GM21360 (cell line): ENCODE results near the gene ONECUT3.
"Not testable (repeated sequence)": the region's sequence is repeated elsewhere in the genome, so short reads cannot be mapped to it uniquely, and the experiment has no call there.

Experiments
- ATAC-seq: cut with Tn5 transposase; IDR thresholded peaks from one replicate; pipeline ENCODE4 v1.9.1; 2021; ENCODE audit warnings: mild to moderate bottlenecking, moderate library complexity; ENCODE audit not compliant: unreplicated experiment

ONECUT3 gene

DNA sequence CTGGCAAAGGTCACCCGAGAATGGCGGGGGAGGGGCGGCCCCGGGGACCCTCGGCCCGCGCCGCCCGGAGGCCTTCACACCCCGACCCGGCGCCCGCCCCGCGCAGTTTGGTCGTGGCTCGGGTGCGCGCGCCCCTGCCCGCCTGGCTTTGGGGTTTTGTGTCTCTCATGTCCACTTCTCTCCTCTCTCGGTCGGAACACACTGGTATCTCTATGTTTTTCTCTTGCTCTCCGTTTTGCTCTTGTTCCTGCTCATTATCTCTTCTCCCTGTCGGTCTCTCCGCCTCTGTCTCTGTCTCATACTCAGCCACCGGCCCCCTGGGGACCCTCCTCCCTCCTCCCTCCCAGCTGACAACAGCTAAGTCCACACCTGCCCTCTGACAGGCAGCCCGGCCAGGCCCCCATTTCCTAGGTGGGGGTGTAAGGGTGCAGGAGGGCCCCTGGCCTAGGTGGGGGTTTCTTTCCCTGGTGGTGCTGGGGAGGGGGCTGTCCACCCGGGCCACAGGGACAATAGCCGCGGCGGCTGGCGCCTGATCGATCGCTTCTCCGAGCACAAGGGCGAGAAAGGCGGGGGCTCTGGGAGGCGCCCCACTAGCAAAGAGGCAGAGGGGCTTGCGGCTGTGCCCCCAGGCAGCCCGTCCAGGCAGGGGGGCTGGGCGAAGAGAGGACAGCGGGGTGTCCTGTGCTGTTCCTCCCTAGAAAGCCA lies 2.3 kb downstream of the ONECUT3 start:
- ATAC-seq, result no peak

DNA sequence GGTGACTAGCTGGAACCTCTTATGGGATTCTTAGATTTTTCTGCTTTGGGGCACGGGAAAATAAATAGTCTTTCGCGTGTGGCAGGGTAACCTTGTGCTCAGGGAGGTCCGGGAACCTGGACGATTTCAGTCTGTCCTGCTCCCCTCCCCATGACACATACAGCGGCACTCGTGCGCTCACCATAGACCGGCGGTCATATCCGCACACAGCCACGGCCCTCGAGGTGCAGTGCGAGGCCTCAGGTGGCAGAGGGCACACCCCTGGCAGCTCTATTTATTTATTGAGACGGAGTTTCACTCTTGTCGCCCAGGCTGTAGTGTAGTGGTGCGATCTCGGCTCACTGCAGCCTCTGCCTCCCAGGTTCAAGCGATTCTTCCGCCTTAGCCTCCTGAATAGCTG lies 3.0 kb downstream of the ONECUT3 start:
- ATAC-seq, result no peak

DNA sequence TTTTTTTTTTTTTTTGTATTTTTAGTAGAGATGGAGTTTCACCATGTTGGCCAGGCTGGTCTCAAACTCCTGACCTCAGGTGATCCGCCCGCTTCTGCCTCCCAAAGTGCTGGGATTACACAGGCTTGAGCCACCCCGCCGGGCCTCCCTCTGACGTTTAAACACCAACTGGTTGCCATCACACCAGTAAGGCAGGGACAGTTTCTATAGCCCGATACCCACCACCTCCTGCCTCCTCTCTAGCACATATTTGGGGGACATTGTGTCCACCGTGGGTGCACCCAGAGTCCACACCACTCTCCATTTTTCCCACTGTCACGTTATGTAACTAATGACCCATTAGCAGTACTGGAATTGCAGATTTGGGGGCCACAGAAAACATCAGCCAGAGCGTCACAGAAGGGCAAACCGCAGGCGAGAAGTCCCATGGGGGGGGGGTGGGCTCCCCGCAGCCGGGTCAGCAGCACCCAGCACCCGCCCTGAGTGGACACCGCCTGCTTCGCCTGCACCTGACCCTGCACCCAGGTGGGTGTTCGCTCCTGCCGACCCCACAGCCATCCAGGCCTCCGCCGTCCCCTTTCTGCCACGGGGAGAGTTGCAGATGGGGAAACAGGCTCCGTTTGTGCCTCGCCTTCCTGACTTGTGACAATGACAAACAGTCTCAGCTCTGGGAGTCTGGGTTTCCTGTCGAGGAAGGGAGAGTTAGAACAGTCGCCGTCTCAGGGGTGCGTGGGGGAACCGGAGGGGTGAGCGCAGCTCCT lies 3.6 kb downstream of the ONECUT3 start:
- no peak for ATAC-seq

DNA sequence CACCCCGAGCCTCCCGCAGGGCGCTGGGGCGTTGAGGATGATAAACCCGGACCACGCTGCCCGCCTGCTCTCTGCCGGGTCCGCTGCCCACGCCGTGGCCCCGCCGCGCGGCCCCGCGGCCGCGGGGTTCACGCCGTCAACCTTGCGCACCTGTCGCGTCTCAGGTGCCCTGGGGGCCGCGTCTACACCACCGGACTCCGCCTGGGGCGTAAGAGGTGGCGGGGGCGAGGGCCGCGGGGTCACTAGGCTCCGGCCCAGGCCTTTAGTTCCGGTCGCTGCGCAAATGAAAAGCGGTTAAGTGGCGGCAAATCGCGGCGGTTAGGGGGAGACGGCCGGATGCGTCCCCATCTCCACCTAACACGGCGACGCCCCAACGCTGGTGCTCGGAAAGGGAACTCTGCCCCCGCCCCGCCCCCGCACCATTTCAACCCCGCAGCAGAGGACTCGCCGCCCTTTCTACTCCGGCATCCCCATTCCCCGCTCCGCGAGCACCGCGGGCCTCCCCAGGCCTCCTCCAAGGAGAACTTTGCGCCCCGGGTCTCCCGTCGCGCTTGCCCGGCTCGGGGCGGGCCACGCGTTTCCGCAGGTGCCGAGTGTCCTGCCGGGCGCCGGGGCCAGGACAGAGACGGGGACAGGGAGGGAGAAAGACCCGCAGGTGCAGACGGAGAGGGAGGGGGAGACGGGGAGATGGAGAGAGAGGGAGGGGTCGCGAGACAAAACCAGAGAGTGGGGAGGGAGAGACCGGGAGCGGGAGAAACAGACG lies 4.3 kb downstream of the ONECUT3 start:
- no peak for ATAC-seq

DNA sequence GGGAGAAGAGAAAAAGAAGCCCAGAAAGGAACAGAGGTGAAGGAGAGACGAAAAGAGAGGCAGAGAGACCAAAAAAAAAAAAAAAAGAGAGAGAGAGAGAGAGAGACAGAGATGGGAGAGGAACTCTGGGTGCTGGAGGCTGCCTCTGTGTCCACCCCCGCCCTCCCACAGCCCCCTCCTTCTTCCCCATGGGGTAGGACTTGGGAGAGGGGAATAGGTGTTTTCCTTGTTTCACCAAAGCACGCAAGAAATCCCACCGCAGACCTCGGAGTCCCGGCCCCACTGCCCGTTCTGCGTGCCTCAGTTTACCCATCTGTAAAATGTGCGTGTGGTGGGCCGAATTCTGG lies 4.9 kb downstream of the ONECUT3 start:
- ATAC-seq, result no peak

DNA sequence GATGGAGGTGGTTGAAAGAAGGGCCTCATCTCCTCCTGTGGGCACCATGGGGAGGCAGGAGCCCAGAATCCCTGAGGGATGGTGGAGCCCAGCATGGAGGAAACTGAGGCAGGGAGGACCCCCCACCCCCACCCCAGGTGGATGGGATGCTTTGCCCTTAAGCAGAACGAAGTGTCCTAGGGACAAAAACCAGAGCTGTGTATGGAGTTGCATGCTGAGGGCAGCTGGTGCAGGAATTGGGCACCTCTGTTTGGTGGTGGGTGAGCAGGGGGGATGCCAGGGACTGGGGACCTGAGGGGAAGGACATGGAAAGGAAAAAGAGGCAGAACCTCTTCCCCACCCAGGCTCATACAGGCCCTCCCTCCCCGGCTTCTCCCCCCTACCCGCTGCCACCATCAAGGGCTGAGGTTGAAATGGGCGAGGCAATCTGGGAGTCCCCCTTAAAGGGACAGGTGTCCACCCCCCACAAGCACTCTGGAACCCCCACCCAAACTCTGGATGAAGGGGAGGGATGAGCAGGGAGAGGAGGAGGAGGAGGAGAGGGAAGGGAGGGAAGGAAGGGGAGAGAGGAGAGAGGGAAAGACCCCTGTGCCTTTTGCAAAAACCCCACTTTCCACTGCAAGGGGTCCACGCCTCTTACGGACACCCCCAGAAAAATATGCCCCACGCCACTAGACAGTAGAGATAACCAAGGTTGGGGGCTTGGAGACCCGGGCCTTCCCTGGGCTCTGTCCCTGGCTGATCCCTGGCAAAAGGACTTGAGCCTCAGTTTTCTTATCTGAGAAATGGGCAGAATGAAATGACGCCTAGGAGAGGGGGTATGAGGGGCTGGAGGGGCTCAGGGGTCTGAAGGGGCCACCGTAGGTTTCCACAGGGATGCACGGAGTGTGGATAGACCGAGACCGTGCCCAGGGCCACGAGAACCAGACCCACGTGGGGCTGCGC lies 5.9 kb downstream of the ONECUT3 start:
- no peak for ATAC-seq

DNA sequence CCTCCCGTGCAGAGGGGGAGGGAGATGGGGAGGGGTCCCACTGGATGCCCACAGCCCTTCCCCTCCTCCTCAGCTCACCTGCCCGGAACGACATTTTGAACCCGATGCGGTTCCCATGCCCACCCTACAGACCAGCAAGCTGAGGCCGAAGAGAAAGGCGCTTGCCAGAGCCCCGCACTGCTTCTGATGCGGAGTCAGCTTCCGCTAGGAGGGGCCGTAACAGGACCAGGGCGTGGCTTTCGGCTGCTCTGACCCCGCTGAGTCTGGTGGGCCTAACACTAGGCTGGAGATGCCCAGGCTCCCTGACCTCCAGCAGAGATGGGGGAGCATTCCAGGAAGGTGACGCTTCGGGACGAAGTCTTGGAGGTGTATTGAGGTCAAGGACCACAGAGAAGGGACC lies 6.7 kb downstream of the ONECUT3 start:
- ATAC-seq, result no peak

DNA sequence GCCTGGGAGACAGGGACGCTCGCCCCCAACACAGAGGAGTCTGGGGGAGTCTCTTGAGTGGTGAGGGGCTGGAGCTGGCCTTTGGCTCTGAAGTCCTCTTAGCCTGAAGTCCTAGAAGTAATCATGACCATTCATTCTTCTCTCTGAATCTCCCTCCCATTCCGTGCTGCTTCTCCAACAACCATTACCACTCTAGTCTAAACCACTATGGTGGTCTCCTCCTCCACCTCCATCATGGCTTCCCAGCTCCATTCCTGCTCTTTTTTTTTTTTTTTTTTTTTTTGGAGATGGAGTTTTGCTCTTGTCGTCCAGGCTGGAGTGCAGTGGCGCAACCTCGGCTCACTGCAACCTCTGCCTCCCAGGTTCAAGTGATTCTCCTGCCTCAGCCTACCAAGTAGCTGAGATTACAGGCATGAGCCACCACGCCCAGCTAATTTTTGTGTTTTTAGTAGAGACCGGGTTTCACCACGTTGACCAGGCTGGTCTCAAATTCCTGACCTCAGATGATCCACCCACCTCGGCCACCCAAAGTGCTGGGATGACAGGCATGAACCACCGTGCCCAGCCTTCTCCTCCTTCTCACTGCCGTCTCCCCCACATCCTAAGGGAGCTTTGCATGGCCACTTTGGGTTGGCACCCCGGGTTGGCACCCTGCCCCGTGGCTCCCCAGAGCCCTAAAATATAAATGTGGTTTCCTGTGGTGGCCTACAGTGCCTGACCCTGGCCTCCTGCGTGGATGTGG lies 7.7 kb downstream of the ONECUT3 start:
- ATAC-seq, result not testable (repeated sequence)

DNA sequence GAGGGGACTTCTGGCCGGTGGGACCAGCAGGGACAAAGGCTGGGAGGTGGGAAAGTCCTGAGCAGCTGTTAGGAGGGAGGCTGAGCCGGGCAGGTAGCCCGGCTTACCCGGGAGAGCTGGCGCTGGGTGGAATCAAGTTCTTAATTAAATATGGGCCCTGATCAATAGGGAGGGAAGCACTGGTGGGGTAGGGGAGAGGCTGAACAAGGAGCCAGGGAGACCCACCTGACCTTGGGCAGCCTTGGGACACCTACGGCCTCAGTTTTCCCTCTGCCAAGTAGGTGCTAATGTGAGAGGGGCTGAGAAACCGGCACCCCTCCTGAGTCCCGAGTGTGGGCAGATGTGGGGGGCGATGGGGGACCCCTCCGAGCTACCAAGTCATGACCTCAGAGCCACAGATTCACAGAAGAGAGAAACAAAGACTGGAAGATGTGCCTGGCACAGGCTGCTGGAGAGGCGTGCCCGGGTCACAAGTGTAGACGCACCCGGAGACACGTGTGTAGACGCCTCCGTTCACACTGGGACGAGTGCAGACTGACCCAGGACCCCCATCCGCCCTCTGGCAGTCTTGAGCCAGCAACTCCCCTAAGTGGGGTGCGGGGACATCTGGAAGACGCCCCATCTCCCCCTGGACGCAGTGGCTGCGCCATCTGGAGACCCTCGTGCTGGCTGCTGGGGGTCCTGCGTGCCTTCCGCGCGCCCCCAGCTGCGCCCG lies 8.4 kb downstream of the ONECUT3 start:
- no peak for ATAC-seq

DNA sequence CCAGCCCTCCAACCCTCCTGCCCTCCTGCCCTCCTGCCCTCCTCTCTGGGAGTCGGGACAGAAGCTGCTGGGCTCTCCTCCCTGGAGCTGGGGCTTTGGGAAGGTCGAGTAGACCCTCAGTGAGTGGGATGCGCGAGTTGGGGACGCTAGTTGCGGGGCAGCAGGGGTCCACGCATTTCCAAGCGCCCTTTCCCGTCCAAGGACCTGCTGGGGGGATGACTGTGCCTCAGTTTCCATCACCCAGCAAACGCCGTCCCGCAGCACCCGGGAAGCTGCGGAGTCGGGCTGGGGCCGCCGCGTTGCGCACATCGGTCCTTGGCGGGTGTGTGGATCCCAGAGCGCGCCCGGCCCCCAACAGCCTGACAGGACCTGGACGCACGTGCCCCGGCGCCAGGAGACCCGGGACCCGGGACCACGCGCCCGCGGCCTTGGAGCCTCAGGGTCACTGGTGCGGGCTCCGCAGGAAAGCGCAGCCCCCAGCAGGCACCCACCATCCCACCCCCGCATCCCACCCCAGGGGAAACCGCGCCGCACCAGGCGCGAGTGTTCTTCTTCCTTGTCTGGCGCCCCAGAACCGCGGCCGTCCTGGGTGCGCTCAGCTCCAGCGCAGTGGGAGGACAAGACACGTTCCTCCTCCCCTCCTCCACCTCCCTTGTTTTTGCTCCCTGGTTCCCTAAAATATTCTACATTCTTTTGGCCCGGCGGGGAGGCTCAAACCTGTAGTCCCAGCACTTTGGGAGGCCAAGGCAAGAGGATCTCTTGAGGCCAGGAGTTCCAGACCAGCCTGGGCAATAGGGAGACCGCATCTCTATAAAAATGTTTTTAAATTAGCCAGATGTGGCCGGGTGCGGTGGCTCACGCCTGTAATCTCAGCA lies 9.2 kb downstream of the ONECUT3 start:
- no peak for ATAC-seq

DNA sequence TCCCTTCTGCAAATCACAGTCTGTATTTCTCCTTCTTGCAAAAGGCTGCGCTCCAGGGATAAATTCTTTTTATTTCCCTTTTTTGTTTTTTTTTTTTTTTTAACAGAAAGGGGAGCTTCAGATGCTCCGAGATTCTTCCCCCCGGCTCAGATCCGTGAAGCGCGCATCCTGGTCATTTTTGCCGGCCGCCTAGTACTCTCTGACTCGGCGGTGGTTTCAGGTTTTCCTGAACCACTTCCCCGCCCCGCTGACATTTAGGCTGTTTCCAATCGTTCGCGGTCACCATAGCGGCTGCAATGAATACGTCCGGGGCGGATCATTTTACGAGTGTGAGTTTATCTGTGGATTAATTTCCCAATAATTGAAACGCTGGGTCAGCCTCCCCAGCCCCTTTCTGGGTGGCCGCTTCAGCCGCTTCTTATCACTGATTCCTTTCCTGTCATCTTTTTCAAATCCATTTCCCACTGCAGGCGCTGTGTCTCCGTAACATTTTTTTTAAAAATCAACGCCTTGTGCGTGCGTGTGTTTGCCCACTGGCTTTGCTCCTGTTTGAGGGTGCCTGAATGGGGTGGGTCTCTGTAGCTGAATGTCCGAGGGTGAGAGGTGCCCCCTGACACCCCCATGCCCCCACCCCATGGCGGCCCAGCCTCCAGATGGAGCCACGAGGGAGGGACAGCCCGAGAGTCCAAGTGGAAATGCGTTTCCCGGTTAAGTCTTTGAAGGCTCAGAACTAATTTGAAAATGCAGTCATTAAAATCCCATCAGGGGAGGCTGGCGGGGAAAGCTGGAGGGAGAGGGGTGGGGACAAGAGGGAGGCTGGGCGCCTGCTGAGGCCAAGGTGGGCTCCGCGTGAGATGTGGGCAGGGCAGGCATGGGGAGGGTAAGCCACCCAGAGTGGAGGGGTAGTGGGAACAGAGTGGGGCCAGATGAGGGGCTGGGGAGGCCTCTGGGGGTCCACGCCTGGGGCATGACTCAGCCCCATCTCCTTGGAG lies 10.6 kb downstream of the ONECUT3 start:
- ATAC-seq, result no peak

DNA sequence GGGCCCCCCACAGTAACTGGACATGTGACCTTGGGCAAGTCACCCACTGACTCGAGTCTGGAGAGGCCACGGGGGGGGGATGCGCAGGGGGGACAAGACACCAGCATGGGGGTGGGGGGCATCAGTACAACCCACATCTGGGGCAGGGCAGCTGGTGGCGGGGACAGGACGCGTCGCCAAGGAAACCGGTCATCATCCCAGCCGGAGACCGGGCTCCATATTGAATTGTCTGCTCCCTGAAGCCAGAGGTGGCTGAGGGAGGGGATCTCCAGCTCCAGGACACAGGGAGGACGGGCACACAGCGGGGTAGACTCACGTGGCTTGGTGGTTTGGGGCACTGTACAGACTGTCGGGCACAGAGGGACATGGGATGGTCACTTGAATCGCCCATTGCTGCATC lies 11.4 kb downstream of the ONECUT3 start:
- no peak for ATAC-seq

DNA sequence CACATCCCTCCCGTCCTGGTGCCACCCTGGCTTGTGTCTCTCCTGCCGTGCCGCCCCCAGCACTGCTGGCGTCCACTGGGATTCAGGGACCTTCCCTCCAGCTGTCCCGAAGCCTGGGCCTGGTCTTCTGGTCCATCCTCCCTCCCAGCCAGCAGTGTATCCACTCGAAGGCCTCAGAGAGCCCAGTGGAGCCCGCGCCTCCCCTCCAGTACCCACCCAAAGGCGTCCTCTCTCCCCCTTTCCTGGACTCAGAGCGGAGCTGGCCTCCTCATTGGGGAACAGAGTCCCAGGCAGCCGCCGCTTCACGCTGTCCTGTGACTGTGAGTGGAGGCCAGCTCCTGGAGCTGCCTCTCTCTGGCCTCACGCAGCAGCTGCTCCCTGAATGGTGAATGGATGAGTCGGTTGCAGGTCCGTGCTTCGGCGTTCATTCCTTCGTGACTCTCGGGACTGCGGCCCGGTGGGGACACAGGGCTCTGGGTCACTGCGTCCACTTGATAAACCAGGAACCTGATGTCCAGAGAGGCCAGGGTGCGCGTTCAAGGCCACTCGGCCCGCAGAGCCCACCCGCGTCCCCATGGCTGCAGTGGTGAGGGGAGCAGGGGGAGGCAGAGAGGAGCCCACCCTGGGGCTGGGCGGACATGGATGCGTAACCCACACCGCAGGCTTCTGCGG lies 12.1 kb downstream of the ONECUT3 start:
- no peak for ATAC-seq

DNA sequence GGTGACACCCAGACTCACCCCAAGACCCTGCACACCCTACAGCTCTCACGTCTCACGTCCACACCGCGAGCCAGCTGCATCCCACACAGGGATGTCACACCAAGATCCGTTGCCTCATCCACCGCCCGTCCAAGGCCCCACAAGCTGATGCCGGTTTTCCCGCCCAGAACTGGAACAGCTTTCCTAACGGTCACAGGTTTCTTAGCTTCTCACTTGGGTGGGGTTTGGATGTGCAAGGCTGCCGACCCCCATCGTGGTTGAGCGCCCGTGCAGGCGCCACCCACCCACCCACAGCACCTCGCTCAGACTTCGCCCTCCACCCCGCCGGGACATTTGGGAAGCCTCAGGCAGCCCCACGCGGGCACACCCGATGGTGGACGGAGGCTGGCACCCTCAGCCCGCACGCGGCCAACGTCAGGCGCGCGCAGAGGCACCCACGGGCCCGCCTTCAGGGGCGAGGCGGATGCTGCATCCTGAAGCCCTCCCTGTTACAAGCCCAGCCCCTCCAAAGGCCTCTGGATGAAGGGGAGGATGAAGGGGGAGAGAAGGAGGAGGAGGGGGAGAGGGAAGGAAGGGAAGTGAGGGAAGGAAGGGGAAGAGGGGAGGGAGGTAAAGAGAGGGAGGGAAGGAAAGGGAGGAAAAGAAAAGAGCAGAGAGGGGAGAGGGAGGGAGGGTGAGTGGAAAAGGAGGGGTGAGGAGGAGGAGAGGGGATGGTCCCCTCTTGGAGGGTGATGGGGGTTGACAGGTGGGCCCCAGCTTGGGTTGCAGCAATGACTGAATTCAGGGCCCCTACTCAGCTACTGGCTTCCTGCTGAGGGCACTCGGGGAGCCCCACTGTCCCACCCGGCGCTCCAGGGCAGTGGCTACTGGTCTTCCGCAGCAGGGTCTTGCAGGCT lies 12.8 kb downstream of the ONECUT3 start:
- no peak for ATAC-seq

DNA sequence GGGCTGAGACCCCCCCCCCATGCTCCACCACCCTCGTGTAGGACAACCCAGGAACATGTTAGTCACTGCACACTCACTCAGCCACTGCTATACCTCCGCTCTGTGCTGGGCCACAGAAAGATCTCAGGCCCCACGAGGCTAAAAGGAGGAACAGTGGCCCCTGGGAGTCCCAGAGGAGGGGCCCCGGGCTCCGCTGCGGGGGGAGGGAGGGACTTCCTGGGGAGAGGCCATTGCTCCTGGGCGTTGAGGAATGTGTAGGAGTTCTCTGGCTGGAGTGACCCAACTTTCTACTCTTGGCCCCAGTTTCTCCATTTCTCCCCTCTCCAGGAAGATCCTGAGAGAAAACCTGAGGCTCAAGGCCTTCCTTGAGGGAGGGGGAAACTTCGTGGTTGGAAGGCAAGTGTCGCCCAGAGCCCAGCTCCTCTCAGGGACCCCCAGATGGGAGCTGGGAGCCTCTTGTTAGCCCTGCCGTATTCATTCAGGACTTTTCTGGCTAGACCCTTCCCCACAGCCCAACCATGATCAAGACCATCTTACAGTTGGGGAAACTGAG lies 13.6 kb downstream of the ONECUT3 start:
- no peak for ATAC-seq
